DMS114 treated with DMSO at 0.1 percent for 48 hours (cell line): ENCODE data around the gene GAMT.
A peak's percentile ranks its signal among the peaks of the same experiment; 100 is the strongest.

Experiments
- DNase-seq: peaks from one replicate; lab custom pipeline; 2025; ENCODE audit not compliant: unreplicated experiment; lab: John Stamatoyannopoulos, UW

The GAMT gene

DNA sequence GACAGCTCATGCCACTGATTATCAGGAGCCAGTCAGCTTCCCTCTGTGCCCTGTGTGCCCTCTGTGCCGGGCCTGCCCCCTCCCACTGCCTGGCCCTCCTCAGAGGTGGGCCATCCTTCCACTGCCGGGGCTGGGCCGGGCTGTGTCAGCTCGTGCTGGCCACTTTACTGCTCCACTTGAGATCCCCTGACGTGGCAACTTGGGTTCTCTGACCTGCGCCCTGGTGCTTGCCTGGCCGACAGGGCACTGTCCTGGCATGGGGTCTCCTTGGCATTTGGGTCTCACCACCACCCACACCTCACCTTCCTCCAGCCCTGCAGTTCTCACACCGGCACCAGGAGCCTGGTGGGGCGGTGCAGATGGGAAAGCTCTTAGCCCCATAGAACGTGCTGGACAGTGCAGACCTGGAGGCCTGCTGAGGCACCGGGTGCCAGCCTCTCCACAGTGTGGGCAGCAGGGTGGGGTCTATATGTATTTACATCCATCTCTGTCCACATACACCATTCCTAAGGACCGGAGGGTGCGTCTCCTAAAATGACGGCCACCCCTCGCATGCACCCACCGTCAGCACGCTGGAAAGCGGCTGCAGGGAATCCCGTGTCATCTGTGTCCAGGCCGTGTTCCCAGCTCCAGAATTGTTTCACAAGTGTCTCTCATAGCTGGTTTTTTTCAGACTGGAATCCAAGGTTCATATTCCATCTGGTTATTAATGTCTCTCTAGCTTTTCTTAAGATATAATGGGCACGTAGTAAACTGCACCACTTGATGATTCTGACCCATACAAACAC lies 17.8 kb upstream of the GAMT start:
- no peak for DNase-seq

DNA sequence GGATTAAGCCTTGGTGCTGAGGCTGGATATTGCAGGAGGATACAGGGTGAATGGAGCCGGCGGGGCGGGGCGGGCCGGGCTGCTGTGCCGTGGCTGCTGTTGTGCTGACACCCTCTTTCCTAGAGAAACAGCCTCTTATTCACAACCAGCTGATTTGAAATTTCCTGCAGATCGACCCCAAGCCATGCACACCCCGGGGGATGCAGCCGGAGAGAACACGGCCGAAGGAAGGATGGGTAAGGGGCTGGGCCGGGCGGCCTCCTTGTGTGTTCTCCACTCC lies 17.1 kb upstream of the GAMT start:
- DNase-seq: no peak

DNA sequence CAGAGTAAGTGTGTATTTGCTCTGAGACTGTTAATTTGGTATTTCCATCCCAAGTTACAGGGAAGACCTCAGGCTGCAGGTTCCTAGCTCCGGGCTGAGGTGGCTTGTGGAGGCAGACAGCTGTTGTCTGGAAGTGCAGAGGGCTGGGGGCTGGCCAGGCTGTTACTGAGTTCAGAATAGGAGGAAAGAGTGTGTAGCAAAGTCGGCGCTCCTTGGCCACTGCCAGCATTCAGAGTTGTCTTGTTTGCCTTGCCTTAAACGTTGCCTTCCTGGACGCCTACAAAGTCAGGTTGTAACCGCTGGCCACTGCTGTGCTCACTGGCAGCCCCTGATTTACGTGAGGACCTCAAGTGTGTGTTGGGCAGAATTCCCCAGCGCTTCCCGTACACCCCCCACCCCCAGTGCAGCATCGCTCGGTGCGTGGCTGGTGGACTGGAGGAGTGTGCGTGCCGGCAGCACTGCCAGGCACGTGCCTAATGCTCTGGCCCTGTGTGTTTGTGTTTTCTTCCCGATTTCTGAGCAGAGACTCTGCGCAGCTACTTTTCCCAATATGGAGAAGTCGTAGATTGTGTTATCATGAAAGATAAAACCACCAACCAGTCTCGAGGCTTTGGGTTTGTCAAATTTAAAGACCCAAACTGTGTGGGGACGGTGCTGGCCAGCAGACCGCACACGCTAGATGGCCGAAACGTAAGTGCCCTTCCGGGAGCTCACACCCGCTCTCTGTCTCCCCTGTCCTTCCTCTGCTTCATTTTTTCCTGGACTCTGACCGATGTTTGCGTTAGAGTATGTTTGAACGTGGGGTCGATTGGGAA lies 16.5 kb upstream of the GAMT start:
- DNase-seq: no peak

DNA sequence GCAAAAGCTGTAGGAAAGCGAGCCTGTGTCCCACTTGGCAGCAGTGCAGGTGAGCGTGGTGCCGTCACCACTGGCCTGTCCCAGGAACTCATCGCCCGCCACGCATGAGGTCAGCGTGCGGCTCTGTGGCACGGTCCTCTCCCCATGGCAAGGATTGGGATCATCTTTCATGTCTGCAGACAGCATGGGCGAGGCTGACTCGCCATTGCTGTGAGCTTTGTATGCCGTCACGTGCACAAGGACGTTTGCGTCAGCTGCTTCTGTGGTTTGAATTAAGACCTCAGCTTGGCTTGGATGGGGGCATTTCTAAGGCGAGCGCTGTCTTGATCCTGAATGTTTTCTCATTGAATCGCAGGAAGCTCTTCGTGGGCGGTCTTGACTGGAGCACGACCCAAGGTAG lies 15.8 kb upstream of the GAMT start:
- no peak for DNase-seq

DNA sequence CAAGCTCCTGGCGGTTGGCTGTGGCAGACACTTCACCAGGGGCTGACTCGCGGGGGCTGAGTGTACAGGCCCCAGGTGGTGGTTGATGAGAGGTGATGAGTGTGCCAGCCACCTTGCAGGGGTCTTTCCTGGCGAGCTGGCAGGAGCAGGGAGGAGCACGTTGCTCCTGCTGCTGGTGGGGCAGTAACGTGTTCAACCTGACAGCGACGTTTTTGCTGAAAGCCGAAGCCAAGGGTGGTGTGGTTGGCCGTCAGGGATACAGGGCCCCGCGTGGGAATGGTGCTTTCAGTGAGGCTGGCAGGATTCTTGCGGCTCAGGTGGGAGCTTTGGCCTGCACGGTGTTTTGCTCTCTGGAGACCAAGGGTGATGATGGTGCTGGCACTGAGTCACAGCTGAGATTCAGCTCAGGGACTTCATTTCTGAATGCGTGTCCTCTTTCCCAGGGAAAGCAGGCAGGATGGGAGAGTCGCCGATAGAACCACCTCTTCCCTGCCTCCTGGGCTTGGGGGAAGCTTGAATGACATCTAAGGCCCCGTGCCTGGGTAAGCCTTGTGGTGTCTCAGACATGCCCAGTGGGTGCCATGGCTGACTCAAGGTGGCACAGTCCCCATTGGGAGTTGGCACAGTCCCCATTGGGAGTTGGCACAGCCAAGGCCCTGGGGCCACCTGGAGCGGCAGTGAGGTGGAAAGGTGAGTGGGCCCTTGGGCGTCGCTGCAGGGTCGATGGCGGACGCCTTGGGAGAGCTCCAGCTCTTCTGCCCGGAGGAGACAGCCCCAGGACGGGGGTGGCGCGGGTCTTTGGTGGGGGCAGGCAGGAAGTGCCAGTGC lies 14.9 kb upstream of the GAMT start:
- DNase-seq: no peak

DNA sequence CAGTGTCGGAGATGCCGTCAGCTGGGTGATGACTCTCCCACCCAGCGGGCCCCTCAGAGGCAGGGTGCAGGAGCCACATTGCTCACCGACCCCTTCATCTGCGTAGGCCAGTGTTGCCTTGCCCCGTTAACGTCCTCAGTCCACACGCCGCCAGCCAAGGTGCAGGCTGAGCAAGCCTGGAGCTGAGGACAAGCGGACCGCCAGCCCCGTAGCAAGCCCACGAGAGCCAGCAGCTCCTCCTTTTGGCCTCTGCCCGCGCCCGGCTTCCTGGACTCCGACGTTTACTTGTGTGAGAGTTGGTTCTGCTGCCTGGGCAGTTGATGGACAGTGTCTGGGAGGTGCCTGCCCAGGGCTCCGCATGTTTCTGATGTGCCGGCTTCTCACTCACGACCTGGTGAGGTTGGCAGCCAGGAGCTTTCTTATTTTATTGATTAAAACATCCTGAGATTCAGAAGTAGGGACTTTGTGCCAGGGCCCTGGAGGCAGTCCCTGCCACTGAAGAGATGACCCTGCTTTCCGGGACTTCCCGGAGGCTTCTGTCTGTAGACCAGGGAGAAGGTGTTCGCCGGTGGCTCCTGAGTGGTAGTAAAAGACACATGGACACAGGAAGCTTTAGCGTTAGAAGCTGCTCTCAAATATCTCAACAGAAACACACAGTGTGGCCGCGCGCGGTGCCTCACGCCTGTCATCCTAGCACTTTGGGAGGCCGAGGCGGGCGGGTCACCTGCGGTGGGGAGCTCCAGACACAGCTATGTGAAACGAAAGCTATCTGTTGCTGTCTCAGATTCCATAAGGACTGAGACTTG lies 11.9 kb upstream of the GAMT start:
- DNase-seq: no peak

DNA sequence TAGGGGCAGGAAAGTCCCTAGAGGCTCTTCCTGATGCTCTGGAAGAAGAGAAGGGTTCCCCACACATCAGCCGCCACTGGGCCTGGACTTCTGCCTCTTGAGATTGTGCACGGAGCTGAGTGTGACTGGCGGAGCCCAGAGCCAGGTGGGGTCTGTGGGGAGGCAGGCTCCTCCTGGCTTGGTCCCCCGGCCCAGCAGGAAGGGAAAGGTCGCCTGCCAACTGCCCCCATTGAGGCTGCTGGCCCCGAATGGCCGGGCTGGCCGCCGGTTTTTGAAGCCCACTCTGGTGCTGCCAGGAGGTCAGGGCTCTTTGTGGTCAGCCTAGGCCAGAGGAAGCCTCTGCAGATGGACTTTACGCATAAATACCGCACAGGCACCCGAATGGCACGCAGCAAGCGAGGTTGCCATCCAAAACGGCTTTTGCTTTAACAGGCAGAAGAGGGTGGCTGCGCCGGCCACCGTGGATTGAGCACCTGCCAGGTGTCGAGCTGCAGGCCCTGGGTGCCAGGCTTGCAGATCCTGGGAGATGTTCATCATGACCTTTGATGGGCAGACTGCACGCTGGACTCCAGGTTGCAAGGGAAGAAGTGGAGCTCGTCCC lies 11.1 kb upstream of the GAMT start:
- DNase-seq: no peak

DNA sequence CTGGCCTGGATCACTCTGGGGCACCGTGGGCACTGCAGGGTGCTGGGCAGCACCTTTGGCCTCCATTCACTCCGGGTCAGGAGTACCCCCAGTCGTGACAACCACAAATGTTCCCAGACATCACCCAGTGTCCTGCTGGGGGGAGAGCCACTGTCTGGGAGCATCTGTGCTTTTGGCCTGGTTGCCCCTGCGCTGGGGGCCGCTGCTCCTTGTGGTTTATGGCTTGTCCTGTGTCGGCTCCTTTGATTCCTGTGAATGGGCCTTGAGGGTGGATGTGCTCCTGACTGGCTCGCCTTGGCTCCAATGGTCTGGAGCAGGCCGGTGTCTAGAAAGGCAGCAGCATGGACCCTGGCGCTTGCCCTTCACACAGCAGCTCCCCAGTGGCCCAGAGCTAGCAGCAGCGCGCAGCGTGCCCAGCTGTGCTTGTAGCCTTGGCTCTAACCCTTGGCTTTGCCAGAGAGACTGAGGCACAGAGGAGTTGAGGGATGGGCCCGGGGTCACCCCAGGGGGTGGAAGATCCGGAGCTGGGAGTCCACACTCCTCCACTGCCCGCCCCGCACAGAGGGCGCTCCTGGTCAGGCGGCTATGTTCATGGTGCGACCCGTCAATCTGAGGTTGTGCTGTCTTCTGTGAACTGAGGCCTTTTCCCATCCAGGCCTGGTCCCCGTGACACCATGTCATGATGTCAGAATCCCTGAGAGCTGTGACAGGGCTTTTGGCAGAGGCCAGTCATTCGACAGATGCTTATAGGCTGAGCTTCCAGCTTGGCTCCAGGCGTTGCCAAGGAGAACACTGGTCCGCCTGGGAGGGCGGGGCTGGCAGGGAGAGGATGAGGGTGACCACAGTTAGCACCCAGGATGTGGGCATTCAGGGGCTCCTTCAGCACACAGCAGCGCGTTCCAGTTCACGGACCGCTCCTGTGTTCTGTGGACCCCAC lies 10.2 kb upstream of the GAMT start:
- no peak for DNase-seq

DNA sequence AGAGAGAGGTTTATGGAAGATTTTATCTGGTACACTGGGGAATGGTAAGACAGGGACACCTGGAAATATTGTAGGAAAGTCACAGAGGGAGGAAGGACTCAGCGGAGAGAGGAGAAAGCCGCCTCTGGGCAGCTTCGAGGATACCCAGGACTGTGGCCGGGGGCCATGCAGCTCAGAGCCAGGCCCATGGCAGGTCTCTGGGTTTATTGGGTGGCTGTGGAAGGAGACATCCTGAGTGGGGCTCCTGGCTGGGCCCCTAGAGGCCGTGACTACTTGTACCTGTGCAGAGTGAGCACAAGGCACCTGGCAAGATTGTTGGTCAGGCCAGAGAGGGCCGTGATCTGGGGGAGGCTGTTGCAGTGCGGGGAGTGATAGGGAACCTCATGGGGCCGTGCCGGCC lies 9.4 kb upstream of the GAMT start:
- no peak for DNase-seq

DNA sequence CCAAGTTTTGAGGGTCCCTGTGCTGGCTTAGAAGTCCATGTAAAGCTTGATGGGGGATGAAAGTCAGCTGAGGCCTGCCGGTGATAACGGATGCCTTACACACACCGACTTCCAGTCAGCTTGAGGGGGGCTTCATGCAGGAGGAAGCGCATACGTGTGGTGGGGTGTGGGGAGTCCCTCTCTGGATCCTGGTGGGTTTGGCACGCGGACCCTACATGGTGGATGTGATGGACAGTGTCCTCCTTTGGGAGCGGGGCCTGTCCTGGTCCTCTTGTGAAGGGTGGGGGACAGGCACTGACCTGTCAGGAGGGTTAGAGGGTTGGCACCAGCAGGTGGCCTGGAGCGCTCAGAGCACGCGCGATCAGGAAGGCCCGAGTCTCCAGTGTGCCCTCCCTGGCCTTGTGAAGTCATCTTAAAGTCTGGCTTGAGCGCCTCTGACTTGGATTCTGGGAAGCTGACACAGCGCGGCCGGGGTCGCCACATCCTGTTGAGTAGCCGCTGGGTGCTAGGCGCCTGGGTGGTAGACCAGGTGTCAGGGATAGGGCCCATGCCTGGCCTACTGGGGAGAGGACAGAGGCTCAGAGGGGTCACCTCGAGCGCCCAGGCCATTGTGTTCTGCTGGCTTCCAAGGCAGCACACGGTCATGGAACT lies 8.9 kb upstream of the GAMT start:
- DNase-seq: no peak

DNA sequence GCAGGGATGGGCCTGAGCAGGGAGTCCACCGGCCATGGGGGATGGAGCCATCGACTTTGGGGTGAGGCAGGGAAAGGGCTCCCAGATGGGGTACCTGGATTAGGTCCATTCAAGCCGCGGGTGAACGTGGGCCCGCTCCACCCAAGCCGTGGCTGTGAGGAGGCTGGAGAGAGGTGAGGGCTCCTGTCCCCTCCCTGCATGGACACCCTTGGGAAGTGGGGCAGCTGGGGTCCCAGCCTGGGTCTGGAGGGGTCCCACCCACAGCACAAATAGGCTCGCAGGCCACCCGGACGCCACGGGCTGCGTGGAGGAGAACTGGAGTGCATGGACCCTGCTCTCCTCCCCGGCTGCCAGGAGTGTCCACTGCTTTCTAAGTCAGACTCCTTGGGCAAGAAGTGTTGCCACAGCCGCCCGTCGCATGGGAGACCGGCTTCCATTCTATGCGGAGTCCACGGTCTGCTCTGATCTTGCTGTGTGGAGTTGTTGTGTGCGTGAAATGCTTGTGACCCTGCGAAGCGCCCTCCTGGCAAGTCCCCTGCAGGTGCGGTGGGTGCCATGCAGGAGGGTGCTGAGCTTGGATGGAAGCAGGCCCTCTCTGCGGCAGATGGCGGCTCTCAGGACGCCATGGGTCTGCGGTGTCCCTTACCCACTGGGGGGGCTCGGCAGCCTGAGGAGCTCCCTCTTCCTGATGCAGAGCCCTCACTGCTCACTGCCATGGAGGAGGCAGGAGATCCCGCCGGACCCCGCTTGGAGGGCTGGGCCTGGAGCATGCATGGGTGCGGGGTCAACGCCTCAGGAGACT lies 8.1 kb upstream of the GAMT start:
- no peak for DNase-seq

DNA sequence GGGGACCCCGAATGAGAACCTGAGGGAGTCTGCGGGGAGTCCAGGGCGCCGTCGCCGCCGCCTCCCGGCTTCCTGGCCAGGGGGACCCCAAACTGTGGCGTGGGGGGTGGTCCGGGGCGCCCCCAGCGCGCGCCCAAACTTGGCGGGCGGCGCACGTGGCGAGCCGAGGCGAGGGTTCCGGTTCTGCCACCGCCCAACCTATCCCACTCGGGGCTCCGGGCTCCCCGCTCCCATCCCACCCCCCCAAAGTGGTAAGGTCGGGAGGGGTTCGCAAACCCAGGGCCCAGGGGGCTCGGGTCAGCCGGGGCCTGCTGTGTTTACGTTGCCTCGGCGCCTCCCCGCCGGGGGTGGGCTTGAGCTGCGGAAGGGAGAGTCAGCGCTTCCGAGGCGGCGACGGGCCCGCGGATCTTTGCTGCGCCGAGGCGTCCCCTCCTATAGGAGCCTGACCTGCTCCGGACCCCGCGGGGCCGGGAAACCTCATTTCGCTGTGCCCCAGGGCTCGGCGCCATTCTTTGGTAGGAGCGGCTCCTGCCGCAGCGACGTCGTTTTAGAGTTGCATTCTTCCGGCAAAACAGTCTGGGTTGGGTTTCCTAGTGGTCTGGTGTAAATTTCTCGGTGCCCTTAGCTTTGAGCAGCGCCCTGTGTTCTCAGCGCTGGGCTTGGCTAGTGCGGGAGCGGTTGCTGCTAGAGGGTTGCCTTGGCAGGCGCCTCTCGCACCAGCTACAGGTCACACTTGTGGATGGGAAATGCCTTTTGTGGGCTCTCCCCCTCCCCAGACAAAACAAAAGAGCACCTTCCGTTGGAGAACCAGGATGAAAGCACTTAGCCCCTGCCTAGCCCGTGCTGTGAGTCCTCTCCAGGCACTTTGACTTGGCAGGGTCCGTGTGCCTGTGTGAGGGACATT lies 7.2 kb upstream of the GAMT start:
- DNase-seq: no peak

DNA sequence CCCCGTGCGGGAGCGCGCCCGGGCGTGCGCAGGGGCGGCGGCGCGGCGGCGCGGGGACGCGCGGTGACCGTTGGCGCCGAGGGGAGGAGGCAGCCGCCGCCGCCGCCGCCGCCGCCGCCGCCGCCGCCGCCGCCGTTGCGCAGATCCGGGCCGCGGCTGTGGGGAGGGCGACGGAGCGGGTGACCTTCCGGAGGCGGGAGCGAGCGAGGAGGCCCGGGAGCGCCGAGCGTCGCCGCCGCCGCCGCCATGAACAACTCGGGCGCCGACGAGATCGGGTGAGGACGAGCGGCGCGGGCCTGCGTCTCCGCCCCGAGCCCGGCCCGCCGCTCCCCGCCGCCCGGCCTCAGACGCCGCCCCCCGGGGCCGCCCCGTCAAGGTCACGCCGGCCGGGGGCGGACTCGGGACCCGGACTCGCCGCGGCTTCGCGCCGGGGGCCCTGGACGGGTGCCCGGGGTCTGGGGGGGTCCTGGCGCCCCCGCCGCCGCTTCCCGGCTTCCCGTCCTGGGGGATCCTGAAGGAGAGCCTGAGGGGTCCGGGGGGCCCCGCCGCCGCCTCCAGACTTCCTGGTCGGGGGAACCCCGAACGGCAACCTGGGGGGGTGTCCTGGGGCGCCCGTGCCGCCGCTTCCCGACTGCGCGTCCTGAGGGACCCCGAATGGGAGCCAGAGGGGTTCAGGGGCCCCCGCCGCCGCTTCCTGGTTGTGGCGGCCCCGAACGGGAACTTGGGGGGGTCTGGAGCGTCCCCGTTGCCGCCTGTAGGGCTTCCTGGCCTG lies 6.4 kb upstream of the GAMT start, which contains the start of gene DAZAP1:
DAZAP1 (plus strand) TSS at position 59 of the 772 bp plus-strand sequence; CDS start at position 247, 188 bp downstream.
- DNase-seq: no peak

DNA sequence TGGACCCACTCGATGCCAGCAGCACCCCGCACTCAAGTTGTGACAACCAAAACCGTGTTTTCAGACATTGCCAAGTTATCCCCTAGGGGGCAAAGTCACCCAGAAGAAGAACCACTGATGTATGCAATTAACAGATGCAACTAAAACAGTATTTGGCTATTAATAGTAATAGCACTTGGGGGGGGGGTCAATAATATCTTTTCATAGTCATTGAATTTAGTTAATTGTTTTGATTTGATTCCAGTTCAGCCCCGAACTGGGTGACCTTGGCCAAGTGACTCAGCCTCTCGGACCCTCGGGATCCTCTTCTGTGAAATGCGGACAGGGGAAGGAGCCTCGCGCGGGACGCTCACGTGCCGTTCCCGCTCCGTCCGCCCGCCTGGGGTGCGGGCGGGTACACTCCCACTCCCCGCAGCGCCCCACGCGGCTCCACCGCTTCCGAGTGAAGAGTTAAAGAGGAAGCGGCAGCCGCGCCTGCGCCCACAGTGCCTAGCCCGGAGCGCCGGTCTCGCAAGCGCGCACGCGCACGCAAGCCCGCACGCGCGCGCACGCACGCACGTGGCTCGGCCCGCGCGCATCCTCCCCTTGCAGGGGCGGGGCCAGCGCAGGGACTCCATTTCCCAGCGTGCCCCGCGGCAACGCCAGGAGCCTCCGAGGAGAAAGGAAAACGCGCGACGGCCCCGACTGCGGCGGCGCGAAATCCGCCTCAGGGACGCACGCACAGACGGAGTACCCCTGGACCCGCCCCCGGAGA lies 5.6 kb upstream of the GAMT start:
- peak; percentile 75 for DNase-seq

DNA sequence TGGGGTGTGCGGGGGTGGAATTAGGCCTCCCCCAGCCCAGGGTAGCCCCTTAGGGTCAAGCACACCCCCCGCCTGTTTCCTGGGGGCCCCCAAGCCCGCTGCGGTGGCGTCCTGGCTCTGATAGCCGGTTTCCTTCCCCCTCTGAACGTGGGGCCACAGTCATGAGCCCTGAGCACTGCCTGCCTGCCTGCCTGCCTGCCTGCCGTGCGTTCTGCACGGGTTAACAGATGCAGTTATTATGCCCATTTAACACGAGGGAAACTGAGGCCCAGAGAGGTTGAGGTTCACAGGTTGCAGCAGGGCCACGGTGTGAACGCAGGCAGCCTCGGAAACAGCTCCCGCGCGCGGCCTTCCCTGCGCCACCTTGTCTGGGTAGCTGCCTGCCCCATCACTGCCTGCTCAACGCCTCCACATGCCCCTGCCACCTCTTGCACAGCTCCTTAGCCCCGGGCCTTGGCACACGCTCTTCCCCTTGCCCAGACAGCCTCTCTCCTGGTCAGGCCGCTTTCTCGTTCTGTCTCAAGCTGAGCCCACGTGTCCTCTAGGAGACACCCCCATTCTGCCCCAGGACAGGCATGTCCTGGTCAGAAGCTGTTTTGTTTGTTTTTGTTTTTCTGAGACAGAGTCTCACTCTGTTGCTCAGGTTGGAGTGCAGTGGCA lies 1.2 kb upstream of the GAMT start:
- DNase-seq: no peak
